KMS-11 (cell line): ENCODE measurements around the gene TMEM242.

Experiments
- H2AFZ ChIP-seq: fragments of 200-600 bp; sonication (generic); 2 replicates; pipeline ENCODE4 v1.6.1; 2016; ENCODE audit warnings: antibody characterized with exemption, mixed run types, low read depth
- H3K27ac ChIP-seq: fragments of 200-600 bp; sonication (generic); 2 replicates; pipeline ENCODE4 v1.6.1; 2016; ENCODE audit warnings: mild to moderate bottlenecking, mixed run types
- H3K27me3 ChIP-seq: fragments of 200-600 bp; sonication (generic); 2 replicates; pipeline ENCODE4 v1.6.1; 2017; ENCODE audit warnings: mild to moderate bottlenecking, low read depth, mixed run types, moderate library complexity; ENCODE audit not compliant: insufficient read depth
- H3K36me3 ChIP-seq: fragments of 200-600 bp; sonication (generic); 2 replicates; pipeline ENCODE4 v1.6.1; 2017; ENCODE audit warnings: mild to moderate bottlenecking, mixed run types; ENCODE audit not compliant: insufficient read depth
- H3K4me1 ChIP-seq: fragments of 200-600 bp; sonication (generic); 2 replicates; pipeline ENCODE4 v1.6.1; 2016; ENCODE audit warnings: mild to moderate bottlenecking, low read depth, mixed run types; ENCODE audit not compliant: poor library complexity, severe bottlenecking
- H3K4me2 ChIP-seq: fragments of 200-600 bp; sonication (generic); 2 replicates; pipeline ENCODE4 v1.7.0; 2016; ENCODE audit warnings: mild to moderate bottlenecking, mixed run types
- H3K4me3 ChIP-seq: fragments of 200-600 bp; sonication (generic); IDR thresholded peaks from 2 replicates; pipeline ENCODE4 v1.6.1; 2017; ENCODE audit warnings: low read depth, low read length, mixed read lengths; ENCODE audit not compliant: insufficient read depth
- H3K79me2 ChIP-seq: fragments of 200-600 bp; sonication (generic); 2 replicates; pipeline ENCODE4 v1.6.1; 2016; ENCODE audit warnings: low read depth, mixed run types; ENCODE audit not compliant: insufficient read depth
- H3K9ac ChIP-seq: fragments of 200-600 bp; sonication (generic); 2 replicates; pipeline ENCODE4 v1.6.1; 2016; ENCODE audit warnings: mild to moderate bottlenecking, mixed run types
- H4K20me1 ChIP-seq: fragments of 200-600 bp; sonication (generic); 2 replicates; pipeline ENCODE4 v1.6.1; 2016; ENCODE audit warnings: mild to moderate bottlenecking, mixed run types; ENCODE audit not compliant: insufficient read depth
- TF ChIP-seq, protein P1 (sequence below): fragments of 200-600 bp; sonication (generic); conservative IDR thresholded peaks from 2 replicates; pipeline ENCODE4 v1.6.1; 2017; ENCODE audit warnings: low read depth, mild to moderate bottlenecking, antibody characterized with exemption, low read length, moderate library complexity, mixed read lengths

TMEM242 gene

DNA sequence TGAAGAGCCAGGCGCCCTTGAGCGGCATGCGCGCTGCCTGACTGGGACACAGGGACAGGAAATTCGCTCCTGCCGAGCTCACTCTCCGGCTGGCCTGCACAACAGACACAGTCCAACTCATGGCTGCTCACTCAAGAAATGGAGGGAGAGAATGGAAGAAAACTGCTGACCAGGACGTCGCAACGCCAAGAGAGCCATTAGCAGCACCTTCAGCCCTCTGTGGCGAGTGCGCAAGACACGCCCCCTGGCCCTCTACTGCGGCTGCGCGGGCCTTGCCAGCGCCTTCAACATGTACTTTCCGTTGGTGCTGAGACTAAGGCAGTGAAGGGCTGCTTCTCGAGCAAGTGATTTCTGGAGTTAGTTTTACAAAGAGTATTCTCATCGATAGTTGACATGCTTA, 23.3 kb downstream of the TMEM242 start:
- no peaks in the 10 kb centered on the region for H4K20me1 ChIP-seq
- H2AFZ ChIP-seq, result no peak overlapping the region
- no peak overlapping the region for H3K4me2 ChIP-seq
- H3K79me2 ChIP-seq, result no peaks in the 10 kb centered on the region
- H3K27me3 ChIP-seq, result no peaks in the 10 kb centered on the region
- TF ChIP-seq, protein P1, sequence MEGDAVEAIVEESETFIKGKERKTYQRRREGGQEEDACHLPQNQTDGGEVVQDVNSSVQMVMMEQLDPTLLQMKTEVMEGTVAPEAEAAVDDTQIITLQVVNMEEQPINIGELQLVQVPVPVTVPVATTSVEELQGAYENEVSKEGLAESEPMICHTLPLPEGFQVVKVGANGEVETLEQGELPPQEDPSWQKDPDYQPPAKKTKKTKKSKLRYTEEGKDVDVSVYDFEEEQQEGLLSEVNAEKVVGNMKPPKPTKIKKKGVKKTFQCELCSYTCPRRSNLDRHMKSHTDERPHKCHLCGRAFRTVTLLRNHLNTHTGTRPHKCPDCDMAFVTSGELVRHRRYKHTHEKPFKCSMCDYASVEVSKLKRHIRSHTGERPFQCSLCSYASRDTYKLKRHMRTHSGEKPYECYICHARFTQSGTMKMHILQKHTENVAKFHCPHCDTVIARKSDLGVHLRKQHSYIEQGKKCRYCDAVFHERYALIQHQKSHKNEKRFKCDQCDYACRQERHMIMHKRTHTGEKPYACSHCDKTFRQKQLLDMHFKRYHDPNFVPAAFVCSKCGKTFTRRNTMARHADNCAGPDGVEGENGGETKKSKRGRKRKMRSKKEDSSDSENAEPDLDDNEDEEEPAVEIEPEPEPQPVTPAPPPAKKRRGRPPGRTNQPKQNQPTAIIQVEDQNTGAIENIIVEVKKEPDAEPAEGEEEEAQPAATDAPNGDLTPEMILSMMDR, result no peak
- H3K36me3 ChIP-seq, result no peaks in the 10 kb centered on the region
- no peak overlapping the region for H3K4me3 ChIP-seq
- H3K9ac ChIP-seq, result no peak overlapping the region
- no peak overlapping the region for H3K27ac ChIP-seq
- H3K4me1 ChIP-seq, result no peaks in the 10 kb centered on the region

DNA sequence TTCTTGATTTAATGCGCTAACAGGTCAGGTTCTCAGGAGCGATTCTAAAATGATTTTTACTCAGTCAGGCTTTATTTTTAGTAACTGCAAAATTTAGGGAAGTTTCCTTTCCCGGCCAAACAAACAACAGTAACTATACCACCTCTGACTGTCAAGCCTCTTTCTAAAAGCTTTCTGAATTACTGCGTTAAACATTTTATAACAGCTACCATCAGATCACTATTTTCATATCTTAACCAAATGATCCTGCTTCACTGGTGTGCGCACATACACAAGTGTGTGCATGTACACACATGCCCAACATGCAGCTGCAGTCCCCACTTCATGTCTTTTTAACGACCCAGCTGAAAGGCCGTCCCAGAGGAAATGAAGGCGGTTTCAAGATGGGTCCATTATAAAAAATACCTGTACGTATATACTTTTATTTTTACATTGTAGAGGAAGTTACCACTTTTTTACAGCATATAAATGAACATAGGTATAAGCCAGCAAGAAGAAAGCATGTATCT, 25.0 kb downstream of the TMEM242 start:
- Histone ChIP-seq H3K4me1 (no peaks in the 10 kb centered on the region), H3K27me3 (no peaks in the 10 kb centered on the region), H2AFZ (no peak overlapping the region), H3K27ac (no peak overlapping the region), H3K36me3 (no peaks in the 10 kb centered on the region), H3K4me3 (no peak overlapping the region), H4K20me1 (no peaks in the 10 kb centered on the region), H3K79me2 (no peaks in the 10 kb centered on the region), H3K9ac (no peak overlapping the region), H3K4me2 (no peak overlapping the region)
- TF ChIP-seq, protein P1, result no peak

DNA sequence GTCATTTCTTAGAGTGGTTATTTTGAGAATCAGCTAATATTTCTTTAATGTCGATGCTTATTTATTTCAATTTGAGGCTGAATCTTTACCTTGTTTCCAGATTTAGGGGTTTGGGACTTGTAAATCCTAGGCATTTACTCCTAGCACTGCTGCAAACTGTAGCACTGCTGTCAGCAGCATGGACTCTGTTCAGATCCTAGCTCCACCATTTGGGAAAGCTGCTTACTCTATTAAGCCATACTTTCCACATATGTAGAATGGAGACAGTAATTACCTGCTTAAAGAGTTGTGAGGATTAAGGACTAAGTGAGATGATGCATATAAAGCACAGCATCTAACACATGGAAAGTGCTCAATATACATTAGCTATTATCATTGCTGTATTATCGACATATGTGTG, 28.7 kb downstream of the TMEM242 start:
- H4K20me1 ChIP-seq, result no peaks in the 10 kb centered on the region

DNA sequence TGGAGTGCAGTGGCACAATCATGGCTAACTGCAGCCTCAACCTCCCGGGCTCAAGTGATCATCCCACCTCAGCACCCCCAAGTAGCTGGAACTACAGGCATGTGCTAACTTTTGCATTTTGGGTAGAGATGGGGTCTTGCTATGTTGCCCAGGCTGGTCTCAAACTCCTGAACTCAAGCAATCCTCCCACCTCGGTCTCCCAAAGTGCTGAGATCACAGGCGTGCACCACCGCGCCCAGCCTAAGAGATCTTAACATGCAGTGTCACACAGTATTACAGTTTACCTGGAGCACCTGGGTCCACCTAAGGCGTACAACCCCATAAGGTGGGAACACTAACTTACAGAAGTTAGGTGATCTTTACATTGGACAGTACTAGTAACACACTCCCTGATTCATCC, 29.5 kb downstream of the TMEM242 start:
- Histone ChIP-seq H4K20me1 (no peaks in the 10 kb centered on the region), H3K79me2 (no peaks in the 10 kb centered on the region), H3K27me3 (no peaks in the 10 kb centered on the region), H3K4me3 (no peak overlapping the region), H3K4me2 (no peak overlapping the region), H3K27ac (no peak overlapping the region), H3K4me1 (no peaks in the 10 kb centered on the region), H3K9ac (no peak overlapping the region), H3K36me3 (no peaks in the 10 kb centered on the region), H2AFZ (no peak overlapping the region)
- TF ChIP-seq, protein P1, result no peak

More for the DNA sequence above, 28.7 kb downstream of the TMEM242 start:
- no peaks in the 10 kb centered on the region for H3K79me2 ChIP-seq
- H3K4me1 ChIP-seq, result no peaks in the 10 kb centered on the region
- H2AFZ ChIP-seq, result no peak overlapping the region
- no peaks in the 10 kb centered on the region for H3K36me3 ChIP-seq
- H3K4me3 ChIP-seq, result no peak overlapping the region
- TF ChIP-seq, protein P1, result no peak
- H3K27me3 ChIP-seq, result no peaks in the 10 kb centered on the region
- H3K27ac ChIP-seq, result no peak overlapping the region
- H3K9ac ChIP-seq, result no peak overlapping the region
- H3K4me2 ChIP-seq, result no peak overlapping the region
